GM19025 (cell line): ENCODE results near the gene ABI3.
"Not testable (repeated sequence)": the region's sequence is repeated elsewhere in the genome, so short reads cannot be mapped to it uniquely, and the experiment has no call there.

Source experiments
- ATAC-seq: cut with Tn5 transposase; IDR thresholded peaks from one replicate; pipeline ENCODE4 v1.9.1; 2021; ENCODE audit warnings: mild to moderate bottlenecking, low read depth, moderate library complexity; ENCODE audit not compliant: unreplicated experiment

The ABI3 gene, protein sequence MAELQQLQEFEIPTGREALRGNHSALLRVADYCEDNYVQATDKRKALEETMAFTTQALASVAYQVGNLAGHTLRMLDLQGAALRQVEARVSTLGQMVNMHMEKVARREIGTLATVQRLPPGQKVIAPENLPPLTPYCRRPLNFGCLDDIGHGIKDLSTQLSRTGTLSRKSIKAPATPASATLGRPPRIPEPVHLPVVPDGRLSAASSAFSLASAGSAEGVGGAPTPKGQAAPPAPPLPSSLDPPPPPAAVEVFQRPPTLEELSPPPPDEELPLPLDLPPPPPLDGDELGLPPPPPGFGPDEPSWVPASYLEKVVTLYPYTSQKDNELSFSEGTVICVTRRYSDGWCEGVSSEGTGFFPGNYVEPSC

DNA sequence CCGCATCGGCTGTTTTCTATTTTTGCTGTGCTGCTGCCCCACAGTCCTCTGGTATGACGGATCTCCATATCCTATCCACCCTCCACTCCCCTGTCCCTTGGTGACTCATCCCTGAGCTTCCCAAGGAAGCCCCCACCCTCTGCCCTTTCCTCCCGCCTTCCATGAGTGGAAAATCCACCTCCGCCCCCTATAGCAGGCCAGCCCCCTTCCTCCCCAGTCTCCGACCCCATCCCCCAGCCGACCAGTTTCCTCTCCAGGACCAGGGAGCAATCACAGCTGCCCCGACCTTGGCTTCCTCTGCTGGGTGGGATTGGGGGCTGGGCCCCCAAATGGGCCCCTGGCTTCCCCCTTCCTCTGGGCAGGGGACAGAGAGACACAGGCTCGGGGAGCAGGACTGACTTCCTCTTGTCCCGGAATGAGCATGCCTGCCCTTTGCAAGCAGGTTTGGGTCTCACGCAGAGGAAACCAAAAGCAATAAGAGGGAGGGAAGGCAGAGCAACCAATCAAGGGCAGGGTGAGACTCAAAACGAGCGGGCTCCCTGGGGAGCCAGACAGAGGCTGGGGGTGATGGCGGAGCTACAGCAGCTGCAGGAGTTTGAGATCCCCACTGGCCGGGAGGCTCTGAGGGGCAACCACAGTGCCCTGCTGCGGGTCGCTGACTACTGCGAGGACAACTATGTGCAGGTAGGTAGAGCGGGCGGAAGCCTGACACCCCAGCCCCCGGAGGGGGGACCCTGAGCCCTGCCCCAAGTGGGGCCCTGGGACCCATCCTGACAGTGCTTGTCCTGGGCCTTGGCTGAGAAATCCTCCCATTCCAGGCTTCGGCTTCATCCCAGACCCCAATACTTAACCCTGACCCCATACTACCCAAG is at the start of gene ABI3, which contains the start of gene GNGT2:
Gene ABI3, plus strand, starts transcription at position 550 of the 872 bp plus-strand sequence. Its CDS starts 18 bp downstream, at position 568.
Gene GNGT2, minus strand, starts transcription at position 417 of the 872 bp plus-strand sequence. CDS start 3,152 bp downstream, outside the sequence.
- peak; percentile 89 for ATAC-seq

DNA sequence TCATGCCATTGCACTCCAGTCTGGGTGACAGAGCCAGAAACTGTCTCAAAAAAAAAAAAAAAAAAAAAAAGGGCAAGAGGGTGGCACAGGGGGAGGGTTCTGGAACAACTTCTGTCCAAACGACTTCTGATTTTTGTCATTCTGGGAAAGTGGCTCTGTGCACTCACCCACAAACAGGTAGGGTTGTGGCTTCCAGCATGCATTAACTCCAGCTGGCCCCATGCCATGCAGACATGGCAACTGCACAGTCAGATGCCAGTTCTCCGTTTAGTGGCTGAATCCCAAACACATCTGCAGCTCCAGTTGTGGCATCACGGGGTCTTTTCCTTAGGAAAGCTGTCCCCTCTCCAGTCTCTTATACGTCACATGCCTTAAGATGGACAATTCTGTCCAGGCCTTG is 47.6 kb upstream of the ABI3 start:
- ATAC-seq: no peak

DNA sequence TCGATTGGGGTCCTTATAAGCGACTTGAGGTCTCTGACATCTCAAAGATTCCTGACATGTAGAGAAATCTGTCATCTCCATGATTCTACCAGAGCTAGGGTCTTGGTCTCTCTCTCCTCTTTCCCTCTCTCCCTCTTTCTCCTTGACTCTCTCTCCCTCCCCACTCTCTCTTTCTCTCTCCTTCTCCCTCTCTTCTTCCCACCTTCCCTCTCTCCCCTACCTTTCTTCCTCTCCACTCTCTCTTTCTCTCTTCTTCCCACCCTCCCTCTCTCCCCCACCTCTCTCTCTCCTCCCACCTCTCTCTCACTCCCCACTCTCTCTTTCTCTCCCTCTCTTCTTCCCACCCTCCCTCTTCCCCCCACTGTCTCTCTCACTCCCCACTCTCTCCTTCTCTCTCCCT is 45.4 kb upstream of the ABI3 start:
- no peak for ATAC-seq

DNA sequence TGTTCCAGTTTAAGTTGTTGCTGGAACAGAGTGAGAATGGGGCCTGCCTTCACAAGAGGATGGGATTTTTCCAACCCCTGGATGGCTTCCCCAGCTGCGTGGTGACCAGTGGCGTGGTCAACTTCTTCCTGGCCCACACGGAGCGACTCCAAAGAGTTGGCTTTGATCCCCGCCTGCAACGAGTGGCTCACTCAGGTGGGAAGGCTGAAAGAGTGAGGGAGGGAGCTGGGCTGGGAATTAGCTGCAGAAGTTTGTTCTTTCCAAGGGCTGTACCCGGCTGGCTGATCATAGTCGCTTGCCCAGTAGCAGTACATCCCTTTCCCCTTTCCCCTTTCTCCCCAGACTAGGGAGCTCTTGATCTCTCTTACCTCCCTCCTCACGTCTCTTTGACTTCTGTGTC is 41.8 kb upstream of the ABI3 start:
- ATAC-seq: no peak

DNA sequence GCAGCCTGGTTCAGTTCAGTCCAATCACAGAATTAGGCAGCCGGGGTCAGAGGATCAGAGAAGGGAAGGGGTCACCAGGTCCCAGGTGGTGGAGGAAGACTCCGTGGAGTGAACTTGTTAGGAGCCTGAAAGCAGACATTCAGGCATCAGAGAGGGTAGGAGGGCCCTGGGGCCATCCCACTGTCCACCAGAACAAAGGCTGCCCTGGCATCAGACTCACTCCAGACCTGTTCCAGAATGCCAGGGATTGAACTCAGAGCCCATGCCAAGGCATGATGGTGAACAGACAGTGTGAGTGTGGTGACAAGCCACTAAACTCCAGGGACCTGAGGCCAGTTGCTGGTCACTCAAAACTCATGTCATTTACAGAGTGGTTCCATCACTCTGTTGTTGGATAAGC is 40.3 kb upstream of the ABI3 start:
- no peak for ATAC-seq

DNA sequence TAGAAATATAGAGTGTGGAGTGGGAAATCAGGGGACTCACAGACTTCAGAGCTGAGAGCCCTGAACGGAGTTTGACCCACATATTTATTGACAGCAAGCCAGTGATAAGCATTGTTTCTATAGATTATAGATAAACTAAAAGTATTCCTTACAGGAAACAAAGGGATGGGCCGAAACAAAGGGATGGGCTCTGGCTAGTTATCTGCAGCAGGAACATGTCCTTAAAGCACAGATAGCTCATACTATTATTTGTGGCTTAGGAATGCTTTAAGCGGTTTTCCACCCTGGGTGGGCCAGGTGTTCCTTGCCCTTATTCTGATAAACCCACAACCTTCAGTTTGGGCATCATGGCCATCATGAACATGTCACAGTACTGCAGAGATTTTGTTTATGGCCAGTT is 39.8 kb upstream of the ABI3 start:
- ATAC-seq: not testable (repeated sequence)

DNA sequence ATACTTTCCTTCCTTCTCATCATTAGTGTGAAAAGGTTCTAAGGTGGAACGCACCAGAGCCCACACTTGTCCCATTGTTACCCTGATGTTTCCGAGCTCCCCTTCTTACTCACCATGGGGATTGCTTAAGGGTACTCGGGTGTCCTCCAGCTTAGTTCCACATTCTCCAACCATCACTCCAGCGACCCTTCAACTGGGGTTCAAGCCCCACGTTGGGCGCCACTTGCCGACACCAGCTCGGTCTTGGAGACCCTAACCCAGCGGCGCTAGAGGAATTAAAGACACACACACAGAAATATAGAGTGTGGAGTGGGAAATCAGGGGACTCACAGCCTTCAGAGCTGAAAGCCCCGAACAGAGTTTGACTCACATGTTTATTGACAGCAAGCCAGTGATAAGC is 34.5 kb upstream of the ABI3 start:
- not testable (repeated sequence) for ATAC-seq

DNA sequence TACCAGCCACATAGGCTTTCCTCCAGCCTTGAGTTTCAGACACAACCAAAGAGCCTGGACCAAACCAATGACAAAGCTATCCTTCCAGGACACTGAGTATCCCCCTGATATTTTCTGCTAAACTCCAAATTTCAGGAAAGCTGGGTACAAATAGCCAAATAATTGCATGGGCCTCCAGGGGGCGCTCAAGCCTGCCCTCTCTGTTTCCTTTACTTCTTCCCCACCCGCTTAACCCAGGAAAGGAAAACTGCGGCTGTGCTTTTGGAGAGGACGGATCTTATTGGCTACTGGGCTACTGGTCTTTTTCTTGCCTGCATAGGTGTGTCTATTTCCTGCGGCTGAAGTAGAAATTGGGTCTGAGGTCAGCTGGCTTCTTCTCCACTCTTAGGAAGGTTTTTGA is 30.2 kb upstream of the ABI3 start:
- ATAC-seq: no peak

DNA sequence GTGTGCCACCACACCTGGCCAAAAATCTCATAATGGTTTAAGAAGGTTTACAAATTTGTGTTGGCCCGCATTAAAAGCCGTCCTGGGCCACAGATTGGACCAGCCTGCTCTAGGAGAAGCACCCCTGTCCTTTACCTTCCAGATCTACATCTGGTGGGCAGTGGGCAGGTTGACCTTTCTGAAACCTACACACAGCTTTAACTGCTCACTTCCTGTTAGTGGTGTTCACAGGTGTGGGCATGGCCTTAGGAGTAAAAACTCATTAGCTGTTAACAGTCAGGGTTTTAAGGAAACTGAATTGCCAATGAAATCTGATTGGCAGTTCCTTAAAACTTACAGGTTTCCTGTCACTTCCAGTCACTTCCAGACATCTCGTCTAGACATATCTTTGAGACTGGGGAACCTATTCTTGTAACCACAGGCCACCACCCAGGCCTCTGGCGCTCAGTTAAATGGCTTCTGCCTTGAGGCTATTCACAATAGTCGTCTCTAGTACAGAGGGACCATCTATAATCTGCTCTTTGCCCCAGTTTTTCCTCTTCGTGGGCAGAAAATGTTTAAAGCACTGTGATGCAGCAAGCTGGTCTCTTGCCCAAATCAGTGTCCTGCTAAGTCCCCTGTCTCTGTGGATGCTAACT is 29.4 kb upstream of the ABI3 start:
- ATAC-seq: no peak

DNA sequence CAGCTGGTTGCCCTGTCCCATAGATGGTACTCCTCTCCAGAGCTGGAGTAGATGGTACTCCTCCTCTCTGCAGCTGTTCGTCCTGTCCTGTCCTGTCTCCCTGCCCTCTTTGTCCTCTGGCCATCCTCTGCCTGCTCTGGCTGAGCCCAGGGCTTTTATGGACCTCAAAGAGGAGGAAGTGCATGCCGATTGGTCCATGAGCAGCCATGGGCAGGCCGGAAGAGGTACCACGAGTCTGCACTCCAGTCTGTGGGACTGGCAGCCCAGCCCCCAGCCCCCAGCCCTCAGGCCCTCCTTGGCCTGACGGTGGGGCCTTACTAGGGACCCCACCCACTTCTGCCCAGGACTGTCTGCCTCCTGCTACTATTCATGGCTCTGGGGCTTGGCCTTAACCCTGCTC is 27.2 kb upstream of the ABI3 start:
- ATAC-seq: no peak

DNA sequence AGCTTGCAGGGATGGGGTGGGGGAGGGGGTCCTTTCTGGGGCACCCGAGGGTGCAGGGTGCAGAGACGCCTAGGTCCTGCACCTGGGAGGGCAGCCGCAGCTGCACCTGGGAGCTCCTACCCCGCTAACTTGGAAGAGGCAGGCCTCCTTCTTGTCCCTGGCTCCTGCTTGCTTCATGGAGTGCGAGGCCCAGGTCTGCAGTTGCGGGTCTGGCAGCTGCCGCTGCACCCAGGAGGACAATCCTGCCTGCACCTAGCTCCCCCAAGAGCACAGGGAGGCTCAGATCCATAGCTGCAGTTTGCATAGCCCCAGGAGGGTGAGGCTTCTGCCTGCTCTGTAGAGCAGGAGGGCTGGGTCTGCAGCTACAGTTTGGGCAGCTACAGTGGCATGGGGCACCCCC is 26.7 kb upstream of the ABI3 start:
- no peak for ATAC-seq

DNA sequence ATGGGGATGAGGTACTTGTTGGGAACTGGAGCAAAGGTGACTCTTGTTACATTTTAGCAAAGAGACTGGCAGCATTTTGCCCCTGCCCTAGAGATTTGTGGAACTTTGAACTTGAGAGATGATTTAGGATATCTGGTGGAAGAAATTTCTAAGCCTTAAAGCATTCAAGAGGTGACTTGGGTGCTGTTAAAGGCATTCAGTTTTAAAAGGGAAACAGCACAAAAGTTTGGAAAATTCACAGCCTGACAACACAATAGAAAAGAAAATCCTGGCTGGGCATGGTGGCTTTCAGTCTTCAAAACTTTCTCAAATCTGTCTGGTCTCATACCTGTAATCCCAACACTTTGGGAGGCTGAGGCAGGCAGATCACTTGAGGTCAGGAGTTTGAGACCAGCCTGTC is 26.0 kb upstream of the ABI3 start:
- ATAC-seq: not testable (repeated sequence)

DNA sequence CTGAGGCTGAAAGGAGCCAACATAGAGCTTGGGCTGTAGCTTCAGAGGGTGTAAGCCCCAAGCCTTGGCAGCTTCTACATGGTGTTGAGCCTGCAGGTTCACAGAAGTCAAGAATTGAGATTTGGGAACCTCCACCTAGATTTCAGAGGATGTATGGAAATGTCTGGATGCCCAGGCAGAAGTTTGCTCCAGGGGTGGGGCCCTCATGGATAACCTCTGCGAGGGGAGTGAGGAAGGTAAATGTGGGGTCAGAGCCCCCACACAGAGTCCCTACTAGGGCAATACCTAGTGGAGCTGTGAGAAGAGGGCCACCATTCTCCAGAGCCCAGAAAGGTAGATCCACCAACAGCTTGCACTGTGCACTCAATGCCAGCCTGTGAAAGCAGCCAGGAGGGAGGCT is 25.1 kb upstream of the ABI3 start:
- not testable (repeated sequence) for ATAC-seq

DNA sequence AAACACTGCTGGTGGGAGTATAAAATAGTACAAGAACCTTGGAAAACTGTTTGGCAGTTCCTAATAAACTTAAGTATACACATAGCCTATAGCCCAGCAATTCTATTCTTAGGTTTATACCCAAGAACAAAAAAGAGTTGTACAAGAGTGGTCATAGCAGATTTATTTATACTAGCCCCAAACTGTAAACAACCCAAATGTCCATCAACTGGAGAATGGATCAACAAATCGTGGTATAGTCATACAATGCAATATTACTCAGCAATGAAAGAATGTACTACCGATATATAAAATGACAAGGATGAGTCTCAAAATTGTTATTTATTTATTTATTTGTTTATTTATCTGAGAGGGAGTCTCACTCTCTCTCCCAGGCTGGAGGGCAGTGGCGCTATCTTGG is 23.2 kb upstream of the ABI3 start:
- no peak for ATAC-seq

DNA sequence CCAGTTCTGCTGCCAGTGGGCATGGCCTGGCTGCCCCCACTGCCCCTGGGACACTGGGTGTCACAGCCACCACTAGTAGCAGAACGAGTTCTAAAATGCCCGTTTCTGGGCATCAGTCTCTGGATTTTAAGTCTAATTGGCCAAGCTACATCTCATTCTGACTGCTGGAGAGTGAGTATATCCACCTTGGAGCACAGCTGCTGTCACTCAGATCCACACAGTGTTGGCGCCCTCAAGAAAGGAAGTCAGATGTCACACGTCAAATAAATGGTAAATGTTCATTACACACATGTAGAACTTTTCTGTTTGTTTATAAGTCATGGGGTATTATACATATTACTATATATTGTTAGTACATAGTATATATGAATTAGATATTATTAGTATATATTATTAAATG is 19.6 kb upstream of the ABI3 start:
- ATAC-seq: no peak

DNA sequence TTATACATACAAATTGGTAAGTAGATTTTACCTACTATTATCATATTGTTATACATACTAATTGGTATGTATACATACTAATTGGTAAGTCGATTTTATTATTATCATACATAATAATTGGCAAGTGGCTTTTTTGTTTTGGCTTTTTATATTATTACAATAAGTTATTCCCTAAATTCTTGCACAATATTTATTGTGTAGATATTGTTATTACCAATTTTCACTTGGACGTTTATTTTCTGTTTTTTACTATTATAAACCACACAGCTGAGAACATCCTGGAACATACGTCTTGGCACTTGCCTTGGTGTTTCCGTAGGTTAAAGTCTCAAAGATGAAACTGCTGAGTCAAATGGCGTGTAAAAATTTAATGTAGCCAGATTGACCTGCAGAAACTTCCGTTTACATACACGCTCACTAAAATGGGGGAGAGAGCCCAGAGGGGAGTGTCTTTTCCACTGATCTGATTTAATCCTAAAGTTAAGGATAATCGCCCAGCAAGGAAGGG is 19.0 kb upstream of the ABI3 start:
- ATAC-seq: no peak

DNA sequence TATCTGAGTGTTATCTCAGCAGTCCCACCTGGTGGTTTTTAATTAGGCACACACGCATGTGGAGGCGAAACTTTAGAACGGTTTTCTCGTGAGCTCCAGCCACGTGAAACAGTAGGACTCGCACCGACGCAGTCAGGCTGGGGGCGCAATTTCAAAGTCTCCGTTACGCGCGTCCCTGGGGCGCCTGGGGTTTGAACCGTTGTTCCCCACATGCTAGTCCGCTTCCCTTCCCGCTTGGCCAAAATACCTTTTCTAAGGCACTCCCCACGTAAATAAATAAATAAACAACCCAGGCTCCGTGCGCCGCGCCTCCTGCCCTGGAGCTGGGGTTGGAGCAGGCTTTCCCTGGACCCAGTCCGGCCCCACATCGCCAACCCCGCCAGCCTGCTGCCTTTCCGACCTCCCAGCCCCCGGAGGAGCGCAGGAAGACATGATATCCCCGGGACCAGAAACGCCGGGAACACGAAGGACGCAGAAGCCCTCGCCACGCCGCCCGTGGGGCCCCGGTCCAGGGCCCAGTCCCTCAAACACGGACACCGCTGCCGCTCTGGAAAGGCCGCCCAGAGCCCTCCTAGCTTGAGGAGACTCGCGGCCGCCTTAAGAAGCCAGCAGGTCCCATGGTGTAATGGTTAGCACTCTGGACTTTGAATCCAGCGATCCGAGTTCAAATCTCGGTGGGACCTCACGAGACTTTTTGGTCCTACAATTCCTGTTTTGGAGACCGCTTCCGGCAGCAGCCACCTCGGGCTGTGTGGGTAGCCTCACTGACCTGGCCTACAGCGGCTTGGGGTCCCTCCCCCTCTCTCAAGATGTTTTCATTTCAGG is 18.4 kb upstream of the ABI3 start:
- peak; percentile 46 for ATAC-seq

DNA sequence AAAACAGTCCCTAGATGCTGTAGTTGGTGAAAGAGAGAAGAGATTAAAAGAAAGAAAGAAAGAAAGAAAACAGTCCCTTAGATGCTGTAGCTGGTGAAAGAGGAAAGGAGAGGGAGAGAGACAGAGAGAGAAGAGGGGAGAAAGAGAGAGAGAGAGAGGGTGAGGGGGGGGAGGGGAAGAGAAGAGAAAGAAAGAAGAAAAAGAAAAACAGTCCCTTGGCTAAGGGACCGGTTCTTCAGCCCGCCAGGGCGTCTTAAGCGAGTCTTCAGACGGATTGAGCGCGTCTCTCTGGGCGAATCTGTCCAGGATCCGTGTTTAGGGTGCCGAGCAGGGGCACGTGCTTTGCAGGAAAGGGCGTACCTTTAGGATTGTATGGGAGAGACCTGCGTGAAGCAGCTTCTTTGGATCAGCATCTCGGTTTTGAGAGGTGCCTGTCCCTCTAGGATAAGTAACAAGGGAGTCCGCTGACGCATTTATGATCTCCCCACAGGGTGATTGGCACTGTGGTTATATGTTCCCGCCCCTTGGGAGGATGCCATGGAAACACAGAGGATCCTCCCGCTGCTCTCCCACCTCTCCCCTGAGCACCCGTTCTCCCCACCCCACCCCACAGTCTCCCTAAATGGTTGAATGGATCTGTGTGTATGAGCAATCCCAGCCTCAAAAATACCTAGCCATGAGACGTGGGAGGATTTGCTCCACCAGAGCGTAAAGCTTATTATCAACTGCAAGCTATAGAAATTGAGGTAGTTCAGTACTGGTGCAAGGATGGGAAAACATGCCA is 16.8 kb upstream of the ABI3 start:
- ATAC-seq: no peak

DNA sequence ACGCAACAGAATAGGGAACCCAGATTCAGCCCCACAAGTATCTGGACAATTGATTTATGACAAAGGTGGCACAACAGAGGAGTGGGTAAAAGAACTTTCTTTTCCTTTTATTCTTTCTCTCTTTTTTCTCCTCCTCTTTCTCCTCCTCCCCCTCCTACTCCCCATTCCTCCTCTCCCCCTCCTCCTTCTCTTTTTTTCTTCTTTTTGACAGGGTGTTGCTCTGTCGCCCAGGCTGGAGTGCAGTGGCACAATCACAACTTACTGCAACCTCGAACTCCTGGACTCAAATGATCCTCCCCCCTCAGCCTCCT is 16.3 kb upstream of the ABI3 start:
- ATAC-seq: no peak
